Motor neuron (in vitro differentiated cells): ENCODE results near the gene CLEC3B. TPM values are rescaled to one million over a fixed set of nuclear protein-coding genes. Genes with fewer than 3 reads are reported as not detected.

ENCODE experiments used
- ATAC-seq, 8 experiments: fragments of 200-7000 bp; cut with Tn5 transposase; replicated peaks in 6 of 8; 2 replicates each; pipeline ENCODE4 v1.8.0; 2021; ENCODE audit warnings: mild to moderate bottlenecking in 8 of 8, moderate library complexity in 8 of 8
- H3K27ac ChIP-seq, 2 donors: fragments of 250-450 bp; sonication (Bioruptor Pico); 2 replicates each; pipeline ENCODE4 v1.9.0; 2021; ENCODE audit warnings: antibody characterized with exemption in 2 of 2, mild to moderate bottlenecking in 2 of 2, moderate library complexity in 1 of 2
- H3K4me1 ChIP-seq, 2 donors: fragments of 250-450 bp; sonication (Bioruptor Pico); replicated peaks in 1 of 2; 2 replicates each; pipeline ENCODE4 v1.6.1; 2021; ENCODE audit warnings: antibody characterized with exemption in 2 of 2, mild to moderate bottlenecking in 2 of 2, moderate library complexity in 1 of 2
- H3K4me3 ChIP-seq, 5 donors: fragments of 250-450 bp; sonication (Bioruptor Pico); 2 replicates each; pipeline ENCODE4 v1.9.0; 2021; ENCODE audit warnings: antibody characterized with exemption in 5 of 5, mild to moderate bottlenecking in 5 of 5, moderate library complexity in 4 of 5
- WGBS, 10 experiments: fragments of 450-650 bp; shearing (Covaris generic); methylation state at CpG; one replicate each; pipeline ENCODE4 v1.0.0; 2022; 5-methylcytosine and 5-hydroxymethylcytosine counted together
- in situ Hi-C, 9 experiments: fragments of 400-800 bp; cut with MboI; loops; one replicate each; pipeline ENCODE4 v1.15.0; 2021; ENCODE audit warnings: low sequenced_read_pairs in 9 of 9, low pct_unique_long_range_greater_than_20kb in 2 of 9; ENCODE audit not compliant: unreplicated experiment in 9 of 9
- total RNA-seq, 8 experiments: library from RNA; unstranded; fragments of 300-600 nt; gene quantifications; 2 replicates each; pipeline versions ENCODE4 v1.2.3 to v1.2.4, GENCODE V29; 2022

The CLEC3B gene
- total RNA-seq, 8 experiments from 2014 or later, result 0.33 to 107 (median 1.2) TPM; not detected in 2

DNA sequence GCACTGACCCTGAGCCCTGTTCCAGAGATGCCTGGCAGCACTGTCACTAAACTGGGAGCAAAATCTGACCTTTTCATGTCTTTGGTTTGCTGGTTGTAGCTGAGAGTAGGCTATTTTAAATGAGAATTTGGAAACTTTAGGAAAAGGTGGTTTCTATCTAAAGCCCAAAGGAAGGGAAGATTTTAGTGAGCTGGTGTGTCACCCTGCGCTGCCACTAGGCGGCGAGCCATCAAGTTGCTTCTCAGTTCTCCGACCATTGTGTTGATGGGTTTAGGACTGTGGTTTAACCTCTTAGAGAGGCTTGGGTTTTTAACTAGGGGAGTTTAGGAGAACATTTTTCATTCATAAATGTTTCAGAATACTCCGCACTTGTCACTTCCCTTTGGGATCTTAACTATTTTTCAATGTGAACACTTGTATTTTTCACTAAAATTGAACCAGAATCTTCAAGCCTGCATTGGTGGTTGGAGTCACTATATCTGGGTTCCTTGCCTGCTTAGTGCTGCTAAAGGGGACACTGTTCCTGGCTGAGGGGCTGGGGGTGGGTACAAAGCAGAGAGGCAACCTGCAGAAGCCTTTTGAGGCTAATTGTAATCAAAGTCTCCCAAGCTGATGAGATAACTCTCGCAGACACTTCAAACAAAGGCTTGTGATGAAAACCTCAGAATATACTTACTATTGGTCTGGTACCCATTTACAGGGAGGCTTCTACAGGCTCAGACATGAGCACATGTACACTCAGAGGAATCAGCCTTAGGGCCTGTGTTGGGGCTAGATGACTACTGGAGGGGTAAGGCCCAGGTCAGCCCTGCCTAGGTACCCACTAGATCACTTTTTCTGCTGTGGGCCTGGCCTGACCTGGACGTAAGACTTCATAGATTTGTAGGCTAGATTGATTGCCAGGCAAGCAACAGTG lies 33.3 kb upstream of the CLEC3B start:
- no peak overlapping the region for H3K27ac ChIP-seq

DNA sequence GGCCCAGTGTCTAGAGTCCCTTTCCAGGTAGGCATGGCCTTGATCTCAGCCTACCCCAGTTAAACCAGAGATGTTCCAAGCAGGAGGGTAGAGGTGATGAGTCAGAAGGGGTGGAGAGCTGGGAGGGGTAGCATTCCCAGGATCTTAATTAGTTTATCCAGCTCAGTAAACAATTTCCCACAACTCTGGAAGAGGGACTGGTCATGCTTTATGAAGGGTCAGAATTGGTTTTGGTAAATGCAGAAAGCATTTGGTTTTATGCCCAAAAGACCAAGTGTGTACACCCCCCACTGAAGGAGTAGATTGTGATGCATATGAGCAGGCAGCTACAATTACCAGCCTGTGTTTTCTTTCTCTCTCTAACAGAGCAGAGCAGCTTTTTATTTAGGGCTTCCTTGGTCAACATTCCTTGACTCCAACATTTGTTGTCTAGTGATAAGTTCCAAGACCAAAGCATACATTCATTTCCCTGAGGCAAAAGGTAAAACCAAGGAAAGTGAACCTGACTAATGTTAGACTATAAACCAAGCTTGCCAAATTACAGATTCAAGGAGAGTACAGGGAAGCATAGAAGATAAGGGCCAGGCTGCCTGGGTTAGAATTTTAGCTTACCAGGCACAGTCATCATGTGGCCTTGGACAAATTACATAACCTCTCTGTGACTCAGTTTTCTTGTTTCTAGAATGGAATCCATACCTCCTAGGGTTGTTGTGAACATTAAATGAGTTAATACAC lies 32.5 kb upstream of the CLEC3B start:
- Histone ChIP-seq H3K4me1 (peaks cover 0 to 23% of the 10 kb centered on the region in 2 donors), H3K4me3 (no peak overlapping the region), H3K27ac (no peak overlapping the region)
- in situ Hi-C loops, result no loop called here
- peak; percentile 27 to 84 (median 48) for ATAC-seq

More for the DNA sequence above, 33.3 kb upstream of the CLEC3B start:
- Histone ChIP-seq H3K4me3 (no peak overlapping the region), H3K4me1 (peaks cover 0 to 23% of the 10 kb centered on the region in 2 donors)
- ATAC-seq, result peak in 5 of 8 experiments; percentile 8 to 58 (median 45)
- 0 to 81% (median 56%) methylated on average over 1 to 5 of the region's 7 CpGs for WGBS, 10 experiments
- in situ Hi-C loops, result no loop called here

DNA sequence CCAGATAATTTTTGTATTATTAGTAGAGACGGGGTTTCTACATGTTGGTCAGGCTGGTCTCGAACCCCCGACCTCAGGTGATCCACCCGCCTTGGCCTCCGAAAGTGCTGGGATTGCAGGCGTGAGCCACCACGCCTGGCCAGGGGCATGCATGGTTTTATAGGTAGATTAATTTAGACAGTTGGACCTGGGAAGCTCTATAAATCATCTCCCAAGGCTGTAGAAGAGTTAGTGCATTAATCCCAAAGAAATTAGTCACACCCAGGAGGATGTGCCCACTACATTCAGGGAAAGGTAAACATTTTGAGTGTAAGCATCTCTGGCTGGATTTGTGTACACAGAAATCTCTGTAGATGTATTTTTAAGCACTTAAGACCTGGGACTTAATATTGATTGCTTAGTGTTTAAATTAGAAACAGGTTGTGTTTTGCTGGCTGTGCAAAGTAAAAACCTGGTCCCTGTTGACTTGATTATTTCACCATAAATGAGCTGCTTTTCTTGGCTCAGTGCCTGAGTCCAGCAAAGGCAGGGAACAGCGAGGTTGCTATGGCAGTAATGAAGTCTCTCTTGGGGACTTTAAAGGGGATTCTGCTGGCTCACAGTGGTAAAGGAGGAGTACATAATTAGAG lies 30.8 kb upstream of the CLEC3B start:
- peak in 3 of 8 experiments; percentile 57 to 80 (median 58) for ATAC-seq
- peaks cover 0 to 27% of the 10 kb centered on the region in 2 donors for H3K4me1 ChIP-seq
- in situ Hi-C loops, result no loop called here
- H3K27ac ChIP-seq, result no peak overlapping the region
- WGBS, 10 experiments, result 20 to 97% (median 75%) methylated on average over 1 to 6 of the region's 8 CpGs; no CpG with 5 or more reads in 2 of the 10 experiments
- H3K4me3 ChIP-seq, result no peak overlapping the region

DNA sequence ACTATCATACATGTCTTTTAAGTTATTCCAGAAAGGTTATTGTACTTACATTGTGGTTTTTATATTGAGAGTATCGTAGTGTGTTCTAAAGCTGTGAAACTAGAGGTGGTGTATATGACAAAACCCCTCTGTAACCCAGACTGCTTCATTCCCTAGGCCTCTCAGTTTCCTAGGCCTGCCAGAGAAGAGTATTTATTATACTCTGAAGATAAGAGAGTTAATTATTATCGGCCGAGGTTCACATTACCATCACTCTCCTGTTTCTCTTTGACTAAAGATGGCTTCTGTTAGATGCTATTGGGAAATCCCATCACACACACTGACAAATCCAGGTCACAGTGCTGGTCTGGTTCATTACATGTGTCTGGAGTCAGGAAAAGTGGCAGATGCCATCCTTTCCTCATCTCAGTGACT lies 29.5 kb upstream of the CLEC3B start:
- in situ Hi-C loops, result no loop called here
- peaks cover 0 to 27% of the 10 kb centered on the region in 2 donors for H3K4me1 ChIP-seq
- ATAC-seq, result no peak
- H3K4me3 ChIP-seq, result no peak overlapping the region
- no peak overlapping the region for H3K27ac ChIP-seq
- WGBS, 10 experiments, result 71 to 88% (median 79%) methylated on average over 1 to 3 of the region's 3 CpGs; no CpG with 5 or more reads in 5 of the 10 experiments

DNA sequence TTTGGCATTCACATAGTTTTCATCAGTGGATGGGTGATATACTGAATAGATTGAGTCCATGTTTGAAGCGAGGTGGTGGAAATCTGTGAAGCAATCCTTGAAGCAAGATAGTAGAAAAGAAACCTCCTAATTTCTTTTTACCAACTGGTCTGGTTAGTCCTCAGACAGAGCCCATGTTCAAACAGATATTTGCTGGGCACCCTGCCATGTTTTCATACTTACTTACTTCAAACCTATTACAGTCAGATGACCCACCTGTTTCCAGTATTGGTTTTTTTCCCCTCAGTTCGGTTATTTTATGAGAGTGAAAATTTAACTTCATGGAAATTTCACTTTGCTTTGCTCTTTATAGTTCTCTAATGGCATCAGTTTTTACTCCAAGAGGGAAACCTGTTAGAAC lies 26.3 kb upstream of the CLEC3B start:
- Histone ChIP-seq H3K4me3 (no peak overlapping the region), H3K27ac (no peak overlapping the region), H3K4me1 (peaks cover 0 to 14% of the 10 kb centered on the region in 2 donors)
- in situ Hi-C loops, result no loop called here
- ATAC-seq, result no peak
- 50 to 100% (median 100%) methylated on average over 1 to 2 of the region's 2 CpGs; no CpG with 5 or more reads in 3 of the 10 experiments for WGBS, 10 experiments

DNA sequence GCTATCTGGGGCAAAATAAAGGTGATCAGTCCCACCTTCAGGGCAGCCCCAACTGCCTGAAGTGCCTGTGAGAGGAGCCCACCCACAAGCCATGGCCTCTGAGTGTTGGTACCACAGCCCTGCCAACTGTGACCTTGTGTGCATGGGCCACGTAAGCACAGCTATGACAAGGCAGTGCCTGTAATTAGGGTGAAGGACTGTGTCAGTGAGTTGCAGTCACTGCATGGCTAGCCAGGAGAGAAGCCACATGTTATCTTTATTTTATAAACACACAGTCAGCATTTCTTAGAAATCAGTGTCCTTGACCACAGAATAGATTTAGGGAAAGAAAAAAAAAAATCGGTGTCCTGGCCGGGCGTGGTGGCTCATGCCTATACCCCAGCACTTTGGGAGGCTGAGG lies 25.3 kb upstream of the CLEC3B start:
- H3K4me3 ChIP-seq, result no peak overlapping the region
- 96 to 100% (median 100%) methylated on average over 1 to 4 of the region's 4 CpGs; no CpG with 5 or more reads in 4 of the 10 experiments for WGBS, 10 experiments
- no peak for ATAC-seq

DNA sequence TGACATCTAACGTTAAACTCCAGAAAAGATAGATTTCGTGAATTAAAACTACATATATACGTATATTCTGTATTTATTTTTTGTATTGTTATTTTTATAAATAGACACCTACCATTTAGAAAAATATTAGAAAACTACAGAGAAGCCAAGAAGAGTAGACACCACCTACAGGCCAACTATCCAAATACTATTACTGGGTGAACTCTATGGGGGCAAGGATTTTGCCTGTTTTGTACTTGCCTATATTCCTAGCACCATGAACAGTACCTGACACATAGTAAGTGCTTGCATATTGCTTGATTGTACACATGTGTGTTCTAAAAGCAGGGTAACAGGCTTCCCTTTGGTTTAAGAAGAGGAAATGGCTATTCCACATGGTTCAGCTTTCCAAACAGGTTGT lies 24.4 kb upstream of the CLEC3B start:
- no peak for ATAC-seq
- in situ Hi-C loops, result no loop called here
- WGBS, 10 experiments, result 93 to 100% (median 97%) methylated on average over 1 to 3 of the region's 3 CpGs; no CpG with 5 or more reads in 1 of the 10 experiments
- H3K4me3 ChIP-seq, result no peak overlapping the region
- no peak overlapping the region for H3K27ac ChIP-seq
- H3K4me1 ChIP-seq, result peaks cover 0 to 4% of the 10 kb centered on the region in 2 donors

More for the DNA sequence above, 25.3 kb upstream of the CLEC3B start:
- in situ Hi-C loops, result no loop called here
- Histone ChIP-seq H3K27ac (no peak overlapping the region), H3K4me1 (peaks cover 0 to 5% of the 10 kb centered on the region in 2 donors)

DNA sequence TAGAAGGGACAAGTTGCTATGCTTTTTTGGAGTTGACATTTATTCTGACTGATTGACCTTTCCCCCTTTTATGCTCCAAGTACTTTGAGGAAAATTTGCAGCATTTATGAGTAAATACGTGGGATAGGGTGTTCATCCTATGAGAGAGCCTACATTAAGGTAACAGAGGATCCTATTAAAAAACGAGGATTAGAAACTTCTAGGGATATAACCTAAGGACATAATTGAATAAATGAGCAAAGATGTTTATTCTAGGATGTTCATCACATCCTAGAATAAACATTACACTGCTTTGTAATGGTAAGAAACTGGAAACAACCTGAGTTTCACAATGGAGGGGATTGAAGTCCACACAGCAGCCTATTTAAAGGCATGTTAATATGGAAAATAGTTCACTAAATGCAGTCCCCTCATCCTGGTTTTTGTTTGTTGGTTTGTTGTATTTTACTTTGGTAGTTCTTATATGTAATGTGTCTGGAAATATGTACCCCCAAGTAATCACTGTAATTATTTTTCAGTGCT lies 23.9 kb upstream of the CLEC3B start:
- peaks cover 0 to 4% of the 10 kb centered on the region in 2 donors for H3K4me1 ChIP-seq
- no peak overlapping the region for H3K4me3 ChIP-seq
- no peak overlapping the region for H3K27ac ChIP-seq
- in situ Hi-C loops, result no loop called here
- WGBS, 10 experiments, result 41 to 100% (median 93%) methylated on average over 1 to 2 of the region's 2 CpGs; no CpG with 5 or more reads in 1 of the 10 experiments
- no peak for ATAC-seq

DNA sequence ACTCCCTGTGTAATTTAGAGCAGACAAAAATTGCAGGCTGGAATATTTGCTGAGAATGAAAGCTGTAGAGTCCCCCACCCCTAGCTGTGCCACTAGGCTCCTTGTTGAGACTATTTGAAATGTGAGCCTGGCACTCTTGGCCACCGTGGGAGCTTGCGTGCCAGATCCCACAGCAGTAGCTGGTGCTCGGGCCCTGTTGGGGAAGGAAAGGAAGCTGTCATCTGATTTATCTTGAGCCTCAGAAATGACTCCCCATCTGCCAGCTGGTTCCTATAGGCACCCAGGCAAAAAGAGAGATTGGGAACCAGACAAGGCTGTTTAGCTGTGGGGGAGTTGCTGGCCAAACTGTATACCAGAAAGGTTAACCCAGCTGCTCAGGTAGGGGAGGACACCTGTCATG lies 23.4 kb upstream of the CLEC3B start:
- Histone ChIP-seq H3K27ac (no peak overlapping the region), H3K4me3 (no peak overlapping the region), H3K4me1 (peaks cover 0 to 4% of the 10 kb centered on the region in 2 donors)
- no peak for ATAC-seq
- 80 to 100% (median 100%) methylated on average over 1 to 3 of the region's 3 CpGs; no CpG with 5 or more reads in 2 of the 10 experiments for WGBS, 10 experiments
- in situ Hi-C loops, result no loop called here

DNA sequence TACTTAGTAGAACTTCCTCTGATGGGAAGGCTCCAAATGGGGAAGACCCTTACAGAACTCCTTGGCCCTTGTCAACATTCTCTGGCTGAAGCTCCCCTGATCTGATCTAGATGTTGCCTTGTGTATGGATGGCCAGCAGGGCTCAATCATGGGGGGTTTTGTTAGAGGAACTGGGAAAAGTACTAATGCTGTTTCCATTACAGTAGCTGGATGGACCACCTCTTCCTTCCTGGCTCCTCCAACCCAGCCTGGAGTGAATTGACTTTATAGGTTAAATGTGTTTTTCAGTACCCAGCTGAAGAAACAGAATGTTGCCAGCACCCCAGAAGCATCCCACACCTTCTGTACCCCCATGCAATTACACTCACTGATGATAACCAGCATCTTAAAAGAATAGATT lies 22.7 kb upstream of the CLEC3B start:
- no peak for ATAC-seq
- in situ Hi-C loops, result no loop called here
- Histone ChIP-seq H3K27ac (no peak overlapping the region), H3K4me1 (peaks cover 0 to 4% of the 10 kb centered on the region in 2 donors), H3K4me3 (no peak overlapping the region)

DNA sequence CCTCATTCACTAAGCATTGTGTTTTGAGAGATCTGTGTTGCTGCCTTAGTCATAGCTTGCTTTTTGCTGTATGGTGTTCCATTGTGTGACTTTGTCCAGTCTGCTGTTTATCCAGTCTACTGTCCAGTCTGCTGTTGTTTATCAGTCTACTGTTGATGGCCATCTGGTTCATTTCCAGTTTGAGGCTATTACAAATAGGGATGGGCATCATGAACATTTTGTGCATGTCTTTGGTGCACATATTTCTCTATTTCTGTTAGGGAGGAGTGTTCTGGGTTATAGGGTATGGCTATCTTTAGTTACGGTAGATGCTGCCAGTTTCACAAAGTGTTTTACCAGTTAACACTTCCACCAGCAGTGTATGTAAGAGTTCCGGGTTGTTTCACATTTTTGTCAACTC lies 22.2 kb upstream of the CLEC3B start:
- Histone ChIP-seq H3K4me3 (no peak overlapping the region), H3K4me1 (peaks cover 0 to 2% of the 10 kb centered on the region in 2 donors), H3K27ac (no peak overlapping the region)
- peak in 2 of 8 experiments; percentile 68 to 75 for ATAC-seq
- in situ Hi-C loops, result no loop called here
- WGBS, 10 experiments, result 43 to 100% (median 100%) methylated on average over 1 to 2 of the region's 2 CpGs; no CpG with 5 or more reads in 6 of the 10 experiments

DNA sequence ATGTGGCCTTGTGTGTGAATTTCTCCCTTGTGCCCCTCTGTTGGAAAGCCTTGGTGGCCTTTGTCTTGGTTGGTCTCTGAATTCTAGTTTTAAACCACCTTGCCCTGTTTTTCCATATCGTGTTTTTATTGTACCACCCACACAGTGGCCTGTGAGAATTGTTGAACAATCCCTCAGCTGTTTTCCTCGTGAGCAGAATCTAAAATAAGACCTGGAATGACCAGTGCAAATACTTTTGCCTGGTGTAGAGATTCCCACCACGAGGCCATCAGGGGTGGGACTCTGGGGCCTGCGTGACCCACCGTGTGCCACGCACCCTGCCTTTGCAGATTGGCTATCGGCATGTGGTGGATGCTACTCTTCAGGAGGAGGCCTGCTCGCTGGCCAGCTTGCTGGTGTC lies 19.0 kb upstream of the CLEC3B start:
- Histone ChIP-seq H3K4me3 (no peak overlapping the region), H3K4me1 (no peaks in the 10 kb centered on the region), H3K27ac (no peak overlapping the region)
- in situ Hi-C loops, result no loop called here
- 57 to 100% (median 98%) methylated on average over 1 to 7 of the region's 8 CpGs; no CpG with 5 or more reads in 1 of the 10 experiments for WGBS, 10 experiments
- no peak for ATAC-seq
